H7 (cell line): Measurements from ENCODE around the gene SOST. TPM values are rescaled to one million over a fixed set of nuclear protein-coding genes. Genes with fewer than 3 reads are reported as not detected.

ENCODE experiments used
- DNase-seq: peaks from one replicate; pipeline ENCODE4 v3.0.0; 2012
- H3K27me3 ChIP-seq: 2 replicates; pipeline ENCODE4 v1.6.0; 2011; ENCODE audit warnings: mild to moderate bottlenecking, low read length; ENCODE audit not compliant: control insufficient read depth, insufficient read depth
- H3K36me3 ChIP-seq: replicated peaks from 2 replicates; pipeline ENCODE4 v1.5.1; 2011; ENCODE audit warnings: low read length; ENCODE audit not compliant: control insufficient read depth, insufficient read depth
- H3K4me3 ChIP-seq: 2 replicates; pipeline ENCODE4 v1.5.1; 2011; ENCODE audit warnings: low read depth, mild to moderate bottlenecking, control low read depth, low read length, moderate library complexity; ENCODE audit not compliant: insufficient read depth
- total RNA-seq: library from RNA; depleted of rRNA; stranded (reverse); fragments of >200 nt; shearing (Covaris generic); gene quantifications from 2 replicates; pipeline ENCODE4 v1.2.3, GENCODE V29; 2014

SOST gene
- total RNA-seq, 1 experiment from 2014 or later = not detected

DNA sequence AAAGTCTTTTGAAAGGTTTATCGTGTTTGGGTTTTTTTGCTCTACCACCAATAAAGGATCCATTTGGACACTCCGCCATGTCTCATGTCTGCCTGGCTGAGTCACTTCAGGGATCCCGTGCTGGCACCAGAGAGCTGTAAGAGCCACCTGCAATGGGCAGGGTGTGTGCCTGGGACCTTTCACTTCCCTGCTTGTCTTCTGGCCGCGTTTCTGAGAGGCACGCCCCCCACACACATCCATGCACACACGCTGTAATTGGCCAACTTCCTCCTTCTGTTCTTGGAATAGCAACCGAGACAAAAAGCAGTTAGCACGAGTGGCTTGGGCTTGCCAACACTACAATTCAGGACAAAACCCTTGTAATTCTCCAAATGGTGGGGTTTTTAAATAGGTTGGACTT is 9.8 kb upstream of the SOST start:
- H3K27me3 ChIP-seq = no peaks in the 10 kb centered on the region
- no peak for DNase-seq
- H3K4me3 ChIP-seq = no peak overlapping the region
- H3K36me3 ChIP-seq = peaks cover 13% of the 10 kb centered on the region

DNA sequence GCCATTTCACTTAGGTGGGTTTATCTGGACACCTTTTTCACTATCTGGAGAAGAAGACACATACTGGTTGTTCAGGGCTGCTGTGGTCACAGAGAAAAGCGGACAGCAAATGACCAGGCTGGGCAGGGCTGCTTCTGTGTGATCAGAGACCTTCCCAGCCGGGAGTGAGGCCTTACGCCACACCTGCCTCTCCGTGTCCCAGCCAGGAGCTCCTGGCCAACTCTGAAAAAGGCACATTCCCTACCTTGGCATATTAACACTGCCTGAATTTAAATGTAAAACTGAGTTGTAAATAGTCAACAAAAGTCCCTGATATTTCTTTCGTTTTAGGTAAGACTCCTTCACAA is 9.1 kb upstream of the SOST start:
- H3K36me3 ChIP-seq = peaks cover 9% of the 10 kb centered on the region
- no peak overlapping the region for H3K4me3 ChIP-seq
- H3K27me3 ChIP-seq = no peaks in the 10 kb centered on the region
- DNase-seq = no peak

DNA sequence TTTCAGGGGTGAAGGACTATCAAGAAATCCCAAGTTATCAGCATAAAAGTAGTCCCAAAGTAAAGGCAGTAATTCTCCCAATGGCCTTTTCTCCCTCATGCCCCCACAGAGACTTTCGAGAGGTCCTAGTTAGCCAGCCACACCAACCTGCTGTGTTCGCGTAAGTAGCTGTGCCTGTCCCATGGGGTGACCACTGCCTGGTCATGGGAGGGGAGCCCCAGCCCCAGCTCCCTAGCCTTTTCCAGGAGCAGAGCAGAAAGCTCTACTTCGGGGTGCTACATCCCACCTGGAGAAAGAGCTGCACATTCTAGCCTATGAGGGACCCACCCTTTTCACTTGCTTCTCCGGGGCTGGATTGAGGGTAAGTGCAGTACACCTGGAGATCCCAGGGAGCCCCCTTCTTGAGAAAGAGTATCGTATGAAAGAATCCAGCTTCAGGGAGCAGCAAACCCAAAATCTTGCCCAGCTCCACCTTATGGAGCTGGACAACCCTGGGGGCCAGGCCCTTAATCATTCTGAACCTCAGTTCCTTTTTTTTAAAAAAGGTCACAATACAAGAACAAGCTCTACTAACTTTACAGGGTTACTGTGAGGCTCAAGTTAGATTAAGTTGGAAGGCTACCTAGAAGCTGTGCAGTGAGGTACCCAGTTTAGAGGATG is 8.6 kb upstream of the SOST start:
- Histone ChIP-seq H3K27me3 (no peaks in the 10 kb centered on the region), H3K36me3 (peaks cover 7% of the 10 kb centered on the region), H3K4me3 (no peak overlapping the region)
- no peak for DNase-seq

DNA sequence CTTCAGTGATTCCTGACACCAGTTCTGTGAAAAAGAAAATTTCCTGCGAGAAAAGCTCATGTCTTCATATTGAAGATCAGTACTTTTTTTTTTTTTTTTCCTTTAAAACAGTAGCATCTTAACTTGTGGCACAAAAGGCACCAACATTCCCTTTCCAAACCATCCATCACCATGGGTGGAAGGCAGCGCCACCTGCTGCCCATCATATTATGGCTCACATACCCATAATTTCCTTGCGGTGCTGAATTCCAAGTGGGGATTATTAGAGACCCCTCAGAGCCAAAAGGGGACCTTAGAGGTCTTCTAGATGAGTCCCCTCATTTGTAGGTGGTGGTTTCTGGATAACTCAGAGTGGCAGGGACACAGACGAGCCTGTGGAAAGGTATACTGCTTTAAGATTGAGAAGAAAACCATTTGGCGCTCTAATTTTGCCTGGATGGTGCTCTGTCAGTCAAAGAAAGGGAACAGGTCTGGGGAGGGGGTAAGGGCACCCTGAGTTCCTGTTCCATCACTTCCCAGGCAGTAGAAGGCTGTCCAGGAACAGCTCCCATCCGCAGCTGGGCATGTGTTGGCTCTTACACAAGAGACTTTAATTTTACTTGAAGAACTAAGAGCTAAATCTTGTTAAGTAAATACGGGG is 7.9 kb upstream of the SOST start:
- H3K4me3 ChIP-seq = no peak overlapping the region
- no peaks in the 10 kb centered on the region for H3K27me3 ChIP-seq
- peak; percentile 79 for DNase-seq
- peaks cover 7% of the 10 kb centered on the region for H3K36me3 ChIP-seq

GRCh38 chr17:43760254-43760852 is 1.8 kb upstream of the SOST start:
- Histone ChIP-seq H3K36me3 (no peaks in the 10 kb centered on the region), H3K27me3 (peaks cover 5% of the 10 kb centered on the region), H3K4me3 (no peak overlapping the region)
- peak; percentile 92 for DNase-seq

DNA sequence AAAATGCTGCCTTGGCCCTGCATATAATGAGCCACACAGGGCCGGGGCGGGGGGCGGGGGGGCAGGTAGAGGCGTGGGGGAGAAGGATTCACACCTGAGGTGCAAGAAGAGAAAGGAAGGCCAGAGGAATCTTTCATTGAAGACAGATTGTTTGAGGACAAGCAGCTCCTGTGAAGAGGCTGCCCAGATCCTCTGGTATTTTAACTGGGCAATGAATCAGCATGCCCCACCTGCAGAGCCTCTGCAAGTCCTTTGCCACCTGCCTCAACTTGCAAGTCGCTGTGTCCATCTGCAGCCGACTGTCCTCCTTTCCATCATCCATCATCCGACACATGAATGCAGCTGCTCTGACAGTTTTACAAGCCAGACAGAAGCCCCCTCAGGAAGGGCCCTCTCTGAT is 1.2 kb upstream of the SOST start:
- DNase-seq = peak; percentile 62
- no peak overlapping the region for H3K4me3 ChIP-seq
- H3K27me3 ChIP-seq = peaks cover 11% of the 10 kb centered on the region
- H3K36me3 ChIP-seq = no peaks in the 10 kb centered on the region

DNA sequence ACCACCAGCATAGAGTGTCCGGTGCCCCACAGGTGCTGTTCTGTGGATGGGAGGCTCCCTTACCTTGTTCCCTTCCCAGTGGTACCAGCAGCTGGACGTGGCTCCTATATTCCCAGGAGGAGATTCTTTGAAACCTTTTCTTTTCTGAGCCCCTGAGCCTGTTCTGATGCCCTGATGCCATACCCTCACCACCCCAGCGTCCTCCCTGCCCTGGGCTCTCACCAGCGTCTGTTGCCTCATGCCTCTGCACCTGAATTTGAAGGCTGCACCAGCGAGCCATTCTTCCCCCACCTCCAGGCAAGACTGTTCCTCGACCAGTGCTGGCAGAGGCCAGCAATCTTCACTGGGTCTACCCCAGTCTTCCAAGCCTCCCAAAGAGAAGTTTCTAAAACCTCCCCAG is 505 bp downstream of the SOST start:
- peaks cover 18% of the 10 kb centered on the region for H3K27me3 ChIP-seq
- DNase-seq = no peak
- no peak overlapping the region for H3K4me3 ChIP-seq
- H3K36me3 ChIP-seq = no peaks in the 10 kb centered on the region

DNA sequence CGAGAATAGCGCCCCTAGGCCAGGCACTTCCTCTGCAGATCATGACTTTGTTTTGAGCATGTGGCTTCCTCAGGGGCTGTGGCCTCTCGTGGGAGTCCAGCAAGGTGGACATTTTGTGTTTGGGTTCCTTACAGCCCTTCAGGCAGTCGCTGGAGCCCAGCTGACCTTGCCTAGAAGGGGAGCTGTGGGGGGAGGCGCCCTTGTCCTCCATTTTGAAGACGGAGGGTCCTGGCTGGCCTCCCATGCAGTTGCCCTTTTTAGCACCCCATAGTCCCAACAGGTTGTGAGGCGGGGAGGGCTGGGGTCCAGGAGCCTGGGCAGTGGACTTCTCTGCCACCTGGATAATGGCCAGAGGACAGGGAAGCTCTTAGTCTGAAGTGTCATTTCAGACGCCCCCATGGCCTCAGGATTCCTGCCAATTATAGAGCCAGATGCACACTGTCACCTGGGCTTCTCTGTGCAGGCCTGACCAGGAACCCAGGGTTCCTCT is 1.4 kb downstream of the SOST start:
- no peak for DNase-seq
- peaks cover 18% of the 10 kb centered on the region for H3K27me3 ChIP-seq
- H3K36me3 ChIP-seq = no peaks in the 10 kb centered on the region
- no peak overlapping the region for H3K4me3 ChIP-seq

DNA sequence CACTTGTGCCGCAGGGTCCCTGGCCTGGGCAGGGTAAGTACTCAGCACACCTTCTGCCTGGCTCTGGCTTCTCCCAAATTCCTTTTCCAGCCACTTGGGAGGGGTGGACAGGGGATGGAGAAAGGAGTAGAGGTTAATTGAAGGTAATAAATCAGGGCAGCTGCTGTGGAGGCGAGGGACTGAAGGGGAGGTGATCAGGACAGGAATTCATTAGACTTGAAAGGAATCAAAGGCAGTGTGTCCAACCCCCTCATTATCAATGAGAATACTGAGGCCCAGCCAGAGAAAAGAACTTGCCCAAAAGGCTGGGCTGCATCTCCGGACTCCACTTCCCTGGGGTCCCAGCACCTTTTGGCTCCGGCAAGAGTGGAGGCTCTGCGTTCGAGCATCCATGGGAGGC is 2.4 kb downstream of the SOST start:
- DNase-seq = peak; percentile 42
- Histone ChIP-seq H3K4me3 (no peak overlapping the region), H3K36me3 (no peaks in the 10 kb centered on the region), H3K27me3 (peaks cover 18% of the 10 kb centered on the region)

GRCh38 chr17:43755389-43755875 is 3.2 kb downstream of the SOST start:
- peaks cover 18% of the 10 kb centered on the region for H3K27me3 ChIP-seq
- H3K4me3 ChIP-seq = peak overlapping the region; percentile 41
- no peaks in the 10 kb centered on the region for H3K36me3 ChIP-seq
- DNase-seq = peak; percentile 92

GRCh38 chr17:43754947-43755346 is 3.6 kb downstream of the SOST start:
- peak overlapping the region; percentile 41; the same call in 1 of the 2 replicates for H3K4me3 ChIP-seq
- H3K36me3 ChIP-seq = no peaks in the 10 kb centered on the region
- peaks cover 18% of the 10 kb centered on the region for H3K27me3 ChIP-seq
- DNase-seq = no peak

DNA sequence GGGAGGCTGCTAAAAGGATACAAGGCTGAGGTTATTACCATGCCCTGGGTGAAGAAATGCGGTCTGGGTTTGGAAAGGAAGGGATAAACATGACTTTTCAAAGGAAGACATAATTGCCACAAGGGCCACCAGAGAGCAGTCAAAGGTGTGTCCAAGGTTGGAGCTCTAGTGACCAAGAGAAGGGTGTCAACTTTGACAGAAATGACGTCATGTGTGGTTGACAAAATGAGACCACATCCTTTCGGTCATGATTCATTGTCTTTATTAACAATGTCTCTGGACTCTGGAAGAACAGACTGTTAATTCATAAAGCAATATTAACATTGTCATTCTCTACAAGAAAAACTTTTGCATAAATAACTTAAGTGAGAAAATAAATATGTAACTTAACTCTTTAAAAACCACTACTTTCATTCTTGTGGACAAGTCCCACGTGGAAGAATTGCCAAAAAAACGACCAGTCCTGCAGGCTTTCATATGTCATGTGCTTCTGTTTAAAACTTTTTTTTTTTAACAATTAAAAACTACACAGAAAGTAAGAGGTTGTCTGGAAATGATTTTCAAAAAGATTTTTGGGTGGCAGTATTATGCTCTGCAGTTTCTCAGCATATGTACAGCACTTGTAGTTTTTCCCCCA is 5.0 kb downstream of the SOST start:
- H3K27me3 ChIP-seq = peaks cover 18% of the 10 kb centered on the region
- H3K4me3 ChIP-seq = no peak overlapping the region
- no peak for DNase-seq
- H3K36me3 ChIP-seq = no peaks in the 10 kb centered on the region

- no peak for DNase-seq
- Histone ChIP-seq H3K27me3 (peaks cover 11% of the 10 kb centered on the region), H3K4me3 (no peak overlapping the region), H3K36me3 (no peaks in the 10 kb centered on the region)
Measured at GRCh38 chr17:43750153-43750552, 8.4 kb downstream of the SOST start.

- peak; percentile 72 for DNase-seq
- Histone ChIP-seq H3K4me3 (no peak overlapping the region), H3K36me3 (no peaks in the 10 kb centered on the region), H3K27me3 (no peaks in the 10 kb centered on the region)
Measured at GRCh38 chr17:43745541-43745940, 13.1 kb downstream of the SOST start.

DNA sequence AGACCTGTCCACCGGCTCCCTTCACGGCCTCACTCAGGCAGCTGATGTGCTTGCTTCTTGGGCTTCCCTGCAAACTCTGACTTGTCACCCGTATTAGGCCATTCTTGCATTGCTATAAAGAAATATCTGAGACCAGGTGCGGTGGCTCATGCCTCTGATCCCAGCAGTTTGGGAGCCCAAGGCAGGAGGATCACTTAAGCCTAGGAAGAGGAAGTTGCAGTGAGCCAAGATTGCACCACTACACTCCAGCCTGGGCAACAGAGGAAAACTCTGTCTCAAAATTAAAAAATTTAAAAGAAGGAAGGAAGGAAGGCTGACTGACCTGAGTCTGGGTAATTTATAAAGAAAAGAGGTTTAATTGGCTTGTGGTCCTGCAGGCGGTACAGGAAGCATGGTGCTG is 17.0 kb downstream of the SOST start:
- H3K27me3 ChIP-seq = no peaks in the 10 kb centered on the region
- H3K4me3 ChIP-seq = no peak overlapping the region
- DNase-seq = no peak
- no peaks in the 10 kb centered on the region for H3K36me3 ChIP-seq
